EL (cell line): ENCODE measurements around the gene PABPC1L.
"Not testable (repeated sequence)": the region's sequence is repeated elsewhere in the genome, so short reads cannot be mapped to it uniquely, and the experiment has no call there.

Experiments used
- DNase-seq: peaks from one replicate; pipeline ENCODE4 v3.0.0-alpha.2; 2016

PABPC1L gene

DNA sequence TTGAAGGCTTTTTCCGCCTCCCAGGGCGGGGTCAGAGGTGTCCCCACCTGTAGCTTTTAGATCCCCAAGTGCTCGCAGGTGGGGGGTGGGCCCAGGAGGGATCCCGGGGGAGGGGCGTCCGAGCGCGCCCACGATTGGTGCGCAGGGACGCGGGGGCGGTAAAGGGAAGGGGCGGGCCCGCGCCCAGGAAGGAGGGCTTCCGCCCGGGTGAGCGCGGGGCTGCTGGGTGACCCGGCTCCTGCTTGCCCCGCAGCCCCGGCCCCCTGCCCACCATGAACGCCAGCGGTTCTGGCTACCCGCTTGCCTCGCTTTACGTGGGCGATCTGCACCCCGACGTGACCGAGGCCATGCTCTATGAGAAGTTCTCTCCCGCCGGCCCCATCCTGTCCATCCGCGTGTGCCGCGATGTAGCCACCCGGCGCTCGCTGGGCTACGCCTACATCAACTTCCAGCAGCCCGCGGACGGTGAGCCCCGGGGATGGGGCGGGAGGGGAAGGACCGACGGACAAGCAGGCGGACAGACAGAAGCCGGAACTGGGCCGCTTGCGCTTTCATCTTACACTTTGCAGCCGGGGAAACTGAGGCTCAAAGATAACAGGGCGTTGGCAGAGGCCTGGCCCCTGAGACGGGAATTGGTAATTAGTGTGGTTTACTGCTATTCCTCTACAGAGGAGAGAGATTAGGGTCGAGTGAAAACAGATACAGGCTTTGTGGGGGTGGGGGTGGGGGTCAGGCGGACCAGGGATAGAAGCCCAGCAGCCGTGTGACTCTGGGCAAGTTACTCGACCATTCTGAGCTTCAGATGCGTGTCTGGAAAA is at the start of gene PABPC1L:
Gene PABPC1L (plus strand): TSS at position 189 of the 818 bp plus-strand sequence. CDS start 84 bp downstream, at position 273.
- peak; percentile 68 for DNase-seq

DNA sequence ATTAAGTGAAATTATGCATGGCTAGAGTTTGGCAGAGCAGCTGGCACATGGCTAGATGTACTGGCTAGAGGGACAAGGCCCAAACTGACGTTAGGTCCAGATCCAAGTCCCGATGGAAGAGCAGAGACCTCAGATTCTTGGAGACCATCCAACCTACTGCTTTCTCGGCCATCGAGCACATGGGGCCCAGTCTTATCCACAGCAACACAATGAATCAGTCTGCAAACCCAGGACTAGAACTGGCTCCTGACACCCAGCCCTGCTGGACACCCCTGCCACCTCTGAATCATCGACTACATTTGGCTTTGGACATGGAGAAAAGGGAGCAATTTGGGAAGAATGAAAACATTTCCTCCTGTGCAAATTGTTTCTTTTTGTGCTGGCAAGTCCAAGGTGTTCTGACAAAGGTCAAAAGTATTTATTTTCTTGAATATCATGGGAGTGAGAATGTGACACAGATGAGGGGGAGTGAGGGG is 48.3 kb upstream of the PABPC1L start:
- DNase-seq, result peak; percentile 66

DNA sequence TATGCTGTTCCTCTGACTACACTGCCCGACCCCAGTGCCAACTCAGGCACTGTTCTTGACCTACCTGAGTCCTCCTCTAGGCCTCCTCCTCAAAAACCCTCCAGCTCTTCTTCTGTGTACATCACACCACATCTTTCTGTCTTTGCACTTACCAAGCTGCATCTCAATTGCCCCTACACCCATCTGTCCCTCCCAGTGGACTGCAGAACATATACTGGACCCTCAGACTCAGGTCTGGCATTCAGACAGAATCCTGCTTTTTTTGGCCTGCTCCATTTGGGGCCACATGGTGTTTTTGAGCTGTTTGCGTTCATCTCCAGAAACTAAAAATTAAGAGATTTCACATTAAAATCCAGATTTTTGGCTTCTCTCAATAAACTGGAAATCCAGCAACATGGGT is 47.6 kb upstream of the PABPC1L start:
- DNase-seq, result no peak

DNA sequence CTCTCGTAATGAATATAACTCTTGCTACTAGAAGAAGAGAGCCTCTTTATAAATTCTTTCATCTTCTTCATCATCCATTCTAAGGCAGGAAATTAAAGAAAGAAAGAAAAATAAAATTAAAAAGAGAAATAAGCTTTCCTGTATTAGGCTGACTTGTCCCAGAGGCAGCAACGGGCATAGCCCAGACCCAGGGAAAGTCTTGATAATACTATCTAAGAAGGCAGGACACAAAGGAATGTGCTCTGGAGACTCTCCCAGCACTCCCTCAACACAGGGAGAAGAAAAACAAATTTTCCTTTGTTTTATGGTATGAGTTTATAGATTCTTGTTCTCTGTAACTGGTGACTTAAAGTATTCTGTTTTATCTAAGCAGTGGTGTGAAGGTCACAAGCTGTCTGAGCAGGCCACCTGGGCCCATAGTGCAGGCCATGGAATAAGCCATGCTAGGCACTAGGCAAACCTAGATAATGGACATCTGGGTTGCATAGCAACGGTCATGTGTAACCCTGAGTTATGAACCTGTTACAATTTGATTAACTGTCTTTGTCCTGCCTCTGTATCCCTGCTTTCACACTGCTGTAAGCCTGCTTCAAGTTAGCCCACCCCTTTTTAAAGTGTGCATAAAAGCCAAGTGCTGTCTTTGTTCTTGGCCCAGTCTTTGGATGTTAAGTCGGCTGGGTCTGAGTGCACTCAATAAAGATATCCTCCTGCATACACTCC is 46.3 kb upstream of the PABPC1L start:
- not testable (repeated sequence) for DNase-seq

DNA sequence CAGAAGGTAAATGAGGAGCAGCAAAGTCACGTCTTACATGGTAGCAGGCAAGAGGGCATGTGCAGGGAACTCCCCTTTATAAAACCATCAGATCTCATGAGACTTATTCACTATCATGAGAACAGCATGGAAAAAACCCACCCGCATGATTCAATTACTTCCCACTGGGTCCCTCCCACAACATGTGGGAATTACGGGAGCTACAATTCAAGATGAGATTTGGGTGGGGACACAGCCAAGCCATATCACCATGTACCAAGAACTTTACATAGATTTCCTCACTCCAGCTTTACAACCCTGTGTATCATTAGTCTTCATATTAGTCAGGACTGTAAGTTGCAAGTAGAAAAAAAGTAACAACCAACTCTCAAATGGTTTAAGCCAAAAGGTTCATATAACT is 45.4 kb upstream of the PABPC1L start:
- DNase-seq, result not testable (repeated sequence)

DNA sequence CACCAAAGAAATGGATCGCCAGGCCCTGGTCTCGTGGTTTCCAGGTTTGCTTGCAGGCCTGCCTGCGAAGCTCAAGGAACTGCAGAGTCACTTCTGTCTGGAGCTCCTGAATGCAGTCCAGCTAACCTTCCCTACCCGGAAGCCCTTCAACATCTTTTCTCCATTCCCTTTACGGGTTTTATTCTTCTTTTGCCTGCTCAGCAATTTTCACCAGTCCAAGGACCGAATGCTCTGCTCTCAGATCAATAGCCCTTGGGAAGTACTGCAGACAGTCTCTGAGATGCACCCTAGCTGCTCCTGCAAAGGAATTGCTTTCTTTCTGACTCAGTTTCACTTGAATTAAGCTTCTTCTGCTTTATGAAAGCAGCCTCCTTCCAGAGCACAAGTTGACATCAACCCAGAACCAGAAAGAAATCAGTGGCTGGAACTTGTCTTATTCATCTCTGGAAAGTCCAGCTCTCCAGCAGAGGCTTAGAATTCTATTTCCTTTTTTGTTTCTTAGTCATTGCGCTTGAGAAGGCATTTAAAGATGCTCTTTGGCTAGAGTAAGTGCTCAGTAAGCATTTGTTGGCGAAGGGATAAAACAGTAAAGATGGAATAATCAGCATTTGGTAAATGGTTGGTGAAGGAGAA is 43.0 kb upstream of the PABPC1L start:
- no peak for DNase-seq

DNA sequence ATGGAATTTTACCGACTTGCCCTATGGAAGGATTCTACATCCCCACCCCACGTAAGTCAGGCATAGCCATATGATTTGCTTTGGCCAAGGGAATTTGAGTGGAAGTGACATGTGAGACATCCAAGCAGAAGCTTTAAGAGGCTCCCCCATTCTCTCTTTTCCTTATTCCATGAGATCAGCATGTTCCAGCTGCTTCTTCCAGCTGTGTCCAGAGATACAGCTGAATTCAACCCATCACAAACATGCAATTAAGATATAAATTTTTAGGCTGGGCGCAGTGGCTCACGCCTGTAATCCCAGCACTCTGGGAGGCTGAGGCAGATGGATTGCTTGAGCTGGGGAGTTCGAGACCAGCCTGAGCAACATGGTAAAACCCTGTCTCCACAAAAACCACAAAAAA is 40.4 kb upstream of the PABPC1L start:
- DNase-seq, result no peak

DNA sequence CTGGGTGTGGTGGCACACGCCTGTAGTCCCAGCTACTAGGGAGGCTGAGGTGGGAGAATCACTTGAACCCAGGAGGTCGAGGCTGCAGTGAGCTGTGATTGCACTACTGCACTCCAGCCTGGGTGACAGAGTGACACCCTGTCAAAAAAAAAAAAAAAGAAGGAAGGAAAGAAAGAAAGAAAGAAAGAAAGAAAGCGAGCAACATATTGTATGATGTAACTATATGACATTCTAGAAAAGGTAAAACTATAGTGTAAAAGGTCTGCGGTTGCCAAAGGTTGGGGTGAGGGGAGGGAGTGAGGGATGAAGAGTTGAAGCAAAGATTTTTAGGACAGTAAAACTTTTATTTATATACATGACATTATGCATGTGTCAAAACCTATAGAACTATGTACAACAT is 27.5 kb upstream of the PABPC1L start:
- DNase-seq, result not testable (repeated sequence)

DNA sequence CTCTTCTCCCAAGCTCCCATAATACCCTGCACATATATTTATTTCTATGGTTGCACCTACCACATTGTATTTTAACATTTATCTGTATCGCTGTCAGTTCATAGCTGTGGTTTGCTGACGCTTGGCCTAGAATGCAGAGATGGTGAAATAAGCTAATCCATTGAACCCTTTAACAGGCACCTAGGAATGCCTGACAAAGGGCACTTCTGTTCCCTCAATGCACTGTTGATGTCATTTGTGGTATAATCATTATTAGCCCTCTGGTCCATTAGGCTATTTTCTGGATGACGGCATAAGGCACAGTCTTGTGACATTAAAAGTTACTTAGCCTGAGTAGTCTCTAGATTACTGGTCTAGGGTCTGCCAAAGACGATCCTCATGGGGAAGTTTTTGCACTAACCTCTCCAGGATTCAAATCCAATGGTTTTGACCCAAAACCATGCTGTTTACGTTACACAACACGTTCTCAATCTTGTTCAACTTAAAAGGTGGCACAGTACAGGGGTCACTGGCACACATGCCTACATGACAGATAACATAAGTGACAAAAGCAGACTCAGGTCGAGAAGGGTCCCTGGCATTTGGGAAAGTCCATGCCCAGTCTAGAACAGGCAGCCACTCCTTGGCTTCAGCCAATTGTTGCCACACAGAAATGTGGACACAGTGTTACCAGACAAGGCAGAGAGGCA is 26.5 kb upstream of the PABPC1L start:
- DNase-seq, result no peak

DNA sequence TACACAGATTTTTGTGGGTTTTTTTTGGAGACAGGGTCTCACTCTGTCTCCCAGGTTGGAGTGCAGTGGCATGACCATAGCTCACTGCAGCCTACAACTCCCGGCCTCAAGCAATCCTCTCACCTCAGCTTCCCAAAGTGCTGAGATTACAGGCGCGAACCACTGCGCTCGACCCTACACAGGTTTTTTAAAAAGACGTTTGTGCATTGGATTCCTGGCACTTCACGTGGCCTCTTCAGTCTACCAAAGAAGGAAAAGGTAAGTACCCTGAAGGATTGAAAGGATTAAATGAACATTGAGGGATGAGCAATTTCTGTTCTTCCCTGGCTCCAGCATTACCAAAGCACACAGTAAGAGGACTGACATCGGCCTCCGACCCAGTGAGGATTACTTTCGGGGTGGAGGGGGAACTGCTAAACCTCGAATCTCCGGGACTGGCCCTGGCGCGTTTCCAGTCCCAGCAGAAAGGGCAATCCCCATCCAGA is 24.9 kb upstream of the PABPC1L start:
- no peak for DNase-seq

DNA sequence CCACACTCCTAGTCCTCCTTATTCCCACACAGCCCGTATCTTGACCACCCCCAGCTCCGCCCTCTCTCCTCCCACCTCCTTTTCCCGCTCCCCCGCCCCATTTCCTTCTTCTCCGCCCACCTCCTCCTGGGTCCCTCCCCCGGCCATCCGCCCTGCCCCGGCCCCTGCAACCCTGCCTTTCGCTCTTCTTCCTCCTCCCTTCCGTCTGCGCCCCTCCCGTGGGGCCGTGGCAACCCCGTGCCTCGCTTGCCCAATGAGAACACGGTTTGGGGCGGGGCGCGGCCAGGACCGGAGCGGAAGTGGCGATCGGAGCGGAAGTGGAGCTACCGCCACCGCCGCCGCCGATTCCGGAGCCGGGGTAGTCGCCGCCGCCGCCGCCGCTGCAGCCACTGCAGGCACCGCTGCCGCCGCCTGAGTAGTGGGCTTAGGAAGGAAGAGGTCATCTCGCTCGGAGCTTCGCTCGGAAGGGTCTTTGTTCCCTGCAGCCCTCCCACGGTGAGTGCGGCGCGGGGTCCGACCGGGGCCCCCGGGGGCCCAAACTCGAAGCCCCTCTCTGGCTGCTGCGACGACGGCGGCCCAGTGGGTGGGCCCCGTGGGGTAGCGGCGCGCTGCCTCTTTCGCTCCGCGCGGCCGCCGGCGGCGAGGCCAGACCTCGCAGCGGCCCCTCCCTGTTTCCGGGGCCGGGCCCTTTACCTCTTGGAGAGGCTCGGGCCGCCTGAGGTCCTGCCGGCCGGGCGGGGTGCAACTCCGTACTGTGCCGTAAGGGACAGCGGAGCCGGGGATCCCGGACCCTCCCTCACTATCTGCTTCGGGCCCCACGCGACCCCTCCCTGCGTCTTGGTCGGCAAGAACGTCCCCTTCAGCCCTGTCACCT is 24.2 kb upstream of the PABPC1L start, which contains the start of gene YWHAB:
Gene YWHAB (plus strand): TSS at position 314 of the 874 bp plus-strand sequence. CDS start 15,829 bp downstream, outside the sequence.
- DNase-seq, result peak; percentile 99

DNA sequence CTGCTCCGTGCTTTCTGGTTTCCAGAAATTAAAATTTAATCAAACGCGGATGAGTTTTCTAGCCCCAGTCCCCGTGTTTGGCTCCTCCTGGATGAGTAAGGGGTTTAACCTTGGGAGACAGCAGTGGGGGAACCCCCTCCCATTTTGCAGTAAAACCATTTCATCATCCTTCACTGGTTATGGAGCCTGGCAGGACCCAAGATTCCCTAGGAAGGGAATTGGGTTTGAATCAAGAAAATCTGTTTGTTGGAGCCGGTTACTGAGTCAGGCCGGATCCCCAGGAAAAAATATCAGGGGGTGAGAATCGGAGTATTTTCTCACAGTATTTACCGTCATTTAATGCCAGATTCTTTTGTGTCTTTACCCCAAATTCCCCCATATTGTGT is 23.6 kb upstream of the PABPC1L start:
- peak; percentile 8 for DNase-seq

DNA sequence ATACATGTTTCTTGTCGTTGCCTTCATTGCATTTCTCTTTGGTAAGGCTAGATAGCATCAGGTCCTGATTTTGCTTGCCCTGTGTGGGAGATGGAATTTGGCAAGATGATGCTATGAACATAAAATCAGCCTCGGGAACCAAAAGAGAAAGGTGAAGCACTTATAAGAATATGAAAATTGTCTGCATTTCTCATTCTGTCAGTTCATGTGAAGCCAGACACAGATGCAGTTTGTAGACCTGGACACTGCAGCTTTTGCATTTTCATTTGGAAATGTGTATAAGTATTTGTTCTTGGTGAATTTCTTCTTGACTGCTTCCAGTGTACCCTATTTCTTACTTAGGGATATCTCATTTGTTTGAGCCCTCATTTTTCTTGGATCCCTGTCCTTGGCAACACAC is 23.0 kb upstream of the PABPC1L start:
- no peak for DNase-seq

DNA sequence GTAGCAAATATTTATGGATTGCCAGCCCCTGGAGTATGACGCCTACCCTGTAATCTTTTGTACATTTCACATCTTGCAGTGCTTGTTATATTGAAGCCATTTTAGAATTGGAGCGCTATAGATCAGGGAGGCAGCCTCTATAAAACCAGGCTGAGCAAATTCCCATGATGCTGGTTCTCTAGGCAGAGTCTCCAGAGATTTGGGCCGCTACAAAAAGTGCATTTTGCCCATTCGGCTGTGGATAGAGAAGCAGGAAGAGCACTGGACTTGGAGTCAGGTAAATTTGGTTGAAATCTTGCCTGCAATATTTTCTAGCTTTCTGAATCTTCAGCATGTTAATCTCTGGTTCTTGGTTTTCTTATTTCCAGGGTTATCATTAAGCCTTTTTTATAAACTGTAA is 22.4 kb upstream of the PABPC1L start:
- no peak for DNase-seq

DNA sequence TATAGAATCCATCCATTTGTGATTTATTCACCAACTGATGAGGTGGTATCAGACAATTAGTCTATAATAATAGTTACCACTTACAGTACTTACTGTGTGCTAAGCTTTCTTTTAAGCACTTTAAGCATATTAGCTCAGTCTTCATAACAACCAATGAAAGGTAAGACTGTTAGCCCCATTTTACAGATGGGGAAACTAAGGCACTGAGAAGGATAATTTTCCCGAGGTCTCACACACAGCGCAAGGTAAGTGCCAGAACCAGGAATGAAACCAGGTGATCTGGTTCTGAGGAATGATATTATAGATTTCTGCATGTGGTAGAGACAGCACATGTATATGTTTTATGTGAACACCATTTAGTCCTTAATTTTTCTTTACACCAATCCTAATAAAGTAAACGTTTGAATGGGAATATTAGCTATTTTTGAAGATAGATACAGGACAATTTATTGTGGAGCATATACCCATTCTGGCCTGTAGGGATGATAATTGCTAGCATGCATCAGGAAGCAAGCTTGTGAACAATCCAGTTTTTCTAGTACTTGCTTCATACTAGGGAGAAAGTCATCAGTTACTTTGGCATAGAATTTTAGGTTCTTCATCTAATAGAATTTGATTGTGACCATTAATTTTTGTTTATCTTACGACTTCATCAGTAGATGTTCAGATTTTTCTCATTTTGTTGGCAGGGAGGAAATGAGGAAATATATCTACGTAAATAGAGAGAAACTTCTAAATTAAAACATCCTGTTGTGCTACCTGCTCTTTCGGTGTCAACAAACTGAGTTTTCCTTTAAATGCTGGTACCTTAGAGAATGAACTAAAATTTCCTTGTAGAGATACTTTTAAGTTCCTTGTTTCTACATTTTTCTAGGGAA is 21.4 kb upstream of the PABPC1L start:
- no peak for DNase-seq

DNA sequence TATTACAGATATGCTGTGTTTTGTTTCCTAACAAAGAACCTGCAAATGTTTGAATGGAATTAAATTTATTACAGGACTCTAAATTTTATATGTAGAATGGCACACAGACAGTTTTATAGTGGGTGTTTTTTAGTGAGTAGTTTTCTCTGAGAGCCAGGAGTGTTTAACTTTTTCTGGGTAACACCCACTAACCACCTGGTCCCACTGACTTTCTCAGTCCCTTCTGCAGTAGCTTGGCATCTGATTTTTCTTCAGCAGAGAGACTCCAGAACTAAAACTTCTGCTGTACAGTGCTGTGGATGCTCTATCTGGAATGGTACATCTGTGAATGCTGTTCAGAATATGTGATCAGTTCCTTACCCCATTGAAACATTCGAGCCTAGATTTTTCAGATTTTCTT is 18.0 kb upstream of the PABPC1L start:
- DNase-seq, result no peak

DNA sequence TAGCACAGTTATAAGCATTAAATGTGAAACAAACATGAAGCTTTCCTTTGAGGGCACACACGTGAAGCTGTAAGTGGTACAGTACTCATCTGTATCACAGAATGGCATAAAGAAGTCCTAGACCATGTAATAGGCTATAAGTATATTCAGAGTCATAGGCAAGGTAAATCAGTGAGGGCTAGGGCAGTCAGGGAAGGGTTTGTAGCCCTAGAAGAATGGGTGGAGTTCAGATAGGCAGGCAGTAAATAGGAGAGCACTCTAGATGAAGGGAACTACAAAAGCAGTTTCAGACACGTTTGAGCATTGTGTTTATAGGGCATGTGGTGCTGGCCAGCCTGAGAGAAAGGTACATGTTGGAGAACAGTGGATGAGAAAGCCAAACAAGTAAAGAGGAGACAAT is 14.9 kb upstream of the PABPC1L start:
- no peak for DNase-seq

DNA sequence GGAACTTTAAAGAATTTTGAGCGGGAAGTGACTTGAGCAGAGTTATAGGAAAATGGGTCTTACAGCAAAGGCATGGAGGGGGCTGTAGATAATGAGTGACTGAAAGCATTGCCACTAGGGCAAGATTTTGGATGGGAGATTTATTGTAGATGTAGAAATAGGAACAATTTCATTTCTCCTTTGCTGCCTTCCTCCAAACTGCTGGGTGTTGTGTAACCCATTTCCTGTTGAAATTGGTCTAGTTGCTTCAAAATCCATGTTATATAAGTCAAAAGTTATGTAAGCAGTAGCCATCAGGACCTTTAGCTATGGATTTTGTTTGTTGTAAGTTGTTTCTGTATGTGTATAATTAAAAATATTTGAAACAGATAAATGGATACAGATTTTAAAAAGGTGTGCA is 13.3 kb upstream of the PABPC1L start:
- DNase-seq, result peak; percentile 15

DNA sequence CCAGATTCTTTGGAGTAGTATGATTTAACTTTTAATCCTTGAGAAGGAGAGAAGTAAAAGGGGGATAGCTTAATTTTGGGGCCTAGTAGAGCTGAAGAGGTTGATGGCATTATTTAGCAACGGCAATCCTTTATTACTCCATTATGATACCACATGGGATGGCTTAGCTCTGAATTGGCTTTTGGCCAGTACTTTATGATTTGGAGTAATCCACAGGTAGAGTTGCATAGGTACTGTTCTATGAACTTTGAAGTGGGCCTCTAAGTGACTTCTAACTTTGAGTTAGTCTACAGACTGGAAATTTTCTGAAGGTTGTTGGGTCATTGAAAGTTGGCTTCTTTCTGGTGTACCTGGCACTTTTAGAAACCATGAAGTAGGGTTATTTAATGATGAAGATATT is 12.7 kb upstream of the PABPC1L start:
- no peak for DNase-seq

DNA sequence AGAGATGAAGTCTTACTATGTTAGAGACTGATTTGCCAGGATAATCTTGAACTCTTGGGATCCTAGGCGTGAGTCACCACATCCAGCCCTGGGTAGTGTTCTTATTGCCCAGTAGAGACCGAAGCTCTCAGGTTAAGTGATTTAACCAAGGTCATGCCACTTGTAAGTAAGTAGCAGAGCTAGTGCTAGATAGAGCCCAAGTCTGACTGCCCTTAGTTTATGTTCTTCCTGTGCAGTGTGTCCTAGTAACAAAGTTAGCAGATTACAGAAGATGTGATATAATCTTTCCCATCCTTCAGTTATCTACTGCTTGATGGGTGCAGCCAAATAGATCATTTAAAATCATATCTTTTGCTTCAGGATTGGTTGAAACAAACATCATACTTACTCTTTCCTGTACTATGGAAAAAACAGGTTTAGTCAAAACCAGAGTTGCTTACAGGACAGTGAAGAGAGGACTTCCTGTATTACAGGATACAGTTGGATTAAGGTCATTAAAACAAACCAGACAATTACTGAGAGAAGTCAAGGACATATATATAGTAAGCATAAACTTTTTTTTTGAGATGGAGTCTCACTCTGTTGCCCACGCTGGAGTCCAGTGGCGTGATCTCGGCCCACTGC is 9.5 kb upstream of the PABPC1L start:
- DNase-seq, result peak; percentile 13
